GM10266 (cell line): Measurements from ENCODE around the gene PDZD2.

Experiments used
- DNase-seq: peaks from one replicate; pipeline ENCODE4 v3.0.0; 2012; ENCODE audit errors: extremely low spot score
- TF ChIP-seq, protein P1 (sequence below): IDR thresholded peaks from 2 replicates; pipeline ENCODE4 v1.5.1; 2012; ENCODE audit warnings: mild to moderate bottlenecking, low read depth; ENCODE audit not compliant: control insufficient read depth, insufficient read depth; ENCODE audit errors: missing control alignments

The PDZD2 gene

DNA sequence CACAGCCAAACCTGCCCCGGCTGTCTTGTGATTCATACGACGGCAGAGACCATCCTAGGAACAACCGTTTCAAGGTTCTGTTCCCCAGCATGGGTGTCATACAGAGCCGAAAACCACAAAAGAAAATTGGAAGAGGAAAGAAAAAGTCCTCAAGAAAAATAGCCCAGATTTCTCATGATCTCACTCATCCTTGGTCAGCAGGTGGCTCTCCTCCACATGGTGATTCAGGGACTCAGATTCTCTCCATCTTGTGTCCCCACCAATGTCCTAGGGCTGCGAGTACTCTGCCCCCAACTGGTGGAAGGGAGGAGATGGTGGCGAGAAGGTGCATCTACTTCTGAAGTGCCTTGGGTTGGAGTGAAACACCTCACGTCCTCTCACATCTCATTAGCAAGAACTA lies 25.6 kb downstream of the PDZD2 start:
- TF ChIP-seq, protein P1, sequence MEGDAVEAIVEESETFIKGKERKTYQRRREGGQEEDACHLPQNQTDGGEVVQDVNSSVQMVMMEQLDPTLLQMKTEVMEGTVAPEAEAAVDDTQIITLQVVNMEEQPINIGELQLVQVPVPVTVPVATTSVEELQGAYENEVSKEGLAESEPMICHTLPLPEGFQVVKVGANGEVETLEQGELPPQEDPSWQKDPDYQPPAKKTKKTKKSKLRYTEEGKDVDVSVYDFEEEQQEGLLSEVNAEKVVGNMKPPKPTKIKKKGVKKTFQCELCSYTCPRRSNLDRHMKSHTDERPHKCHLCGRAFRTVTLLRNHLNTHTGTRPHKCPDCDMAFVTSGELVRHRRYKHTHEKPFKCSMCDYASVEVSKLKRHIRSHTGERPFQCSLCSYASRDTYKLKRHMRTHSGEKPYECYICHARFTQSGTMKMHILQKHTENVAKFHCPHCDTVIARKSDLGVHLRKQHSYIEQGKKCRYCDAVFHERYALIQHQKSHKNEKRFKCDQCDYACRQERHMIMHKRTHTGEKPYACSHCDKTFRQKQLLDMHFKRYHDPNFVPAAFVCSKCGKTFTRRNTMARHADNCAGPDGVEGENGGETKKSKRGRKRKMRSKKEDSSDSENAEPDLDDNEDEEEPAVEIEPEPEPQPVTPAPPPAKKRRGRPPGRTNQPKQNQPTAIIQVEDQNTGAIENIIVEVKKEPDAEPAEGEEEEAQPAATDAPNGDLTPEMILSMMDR, result peak; percentile 24
- DNase-seq, result peak; percentile 33

DNA sequence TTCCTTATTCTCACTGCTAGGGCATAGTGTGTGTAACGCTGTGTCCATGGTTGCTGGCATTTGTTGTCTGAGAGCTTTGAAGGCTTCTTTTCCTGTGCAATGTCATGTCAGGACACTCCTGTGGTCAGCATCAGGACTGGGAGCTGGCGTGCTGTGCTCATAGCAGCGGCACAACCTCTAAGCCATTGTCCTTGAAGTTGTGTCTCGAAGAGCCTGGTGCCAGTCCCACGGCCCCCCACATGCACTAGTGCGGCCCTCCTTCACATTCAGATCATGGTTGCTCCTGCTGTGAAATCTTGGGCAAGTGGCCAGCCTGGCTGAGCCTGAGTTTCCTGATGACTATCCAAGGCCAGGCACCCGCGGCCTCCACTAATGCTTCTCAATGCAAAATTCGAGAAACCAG lies 32.4 kb downstream of the PDZD2 start:
- no peak for DNase-seq
- TF ChIP-seq, protein P1, result no peak

DNA sequence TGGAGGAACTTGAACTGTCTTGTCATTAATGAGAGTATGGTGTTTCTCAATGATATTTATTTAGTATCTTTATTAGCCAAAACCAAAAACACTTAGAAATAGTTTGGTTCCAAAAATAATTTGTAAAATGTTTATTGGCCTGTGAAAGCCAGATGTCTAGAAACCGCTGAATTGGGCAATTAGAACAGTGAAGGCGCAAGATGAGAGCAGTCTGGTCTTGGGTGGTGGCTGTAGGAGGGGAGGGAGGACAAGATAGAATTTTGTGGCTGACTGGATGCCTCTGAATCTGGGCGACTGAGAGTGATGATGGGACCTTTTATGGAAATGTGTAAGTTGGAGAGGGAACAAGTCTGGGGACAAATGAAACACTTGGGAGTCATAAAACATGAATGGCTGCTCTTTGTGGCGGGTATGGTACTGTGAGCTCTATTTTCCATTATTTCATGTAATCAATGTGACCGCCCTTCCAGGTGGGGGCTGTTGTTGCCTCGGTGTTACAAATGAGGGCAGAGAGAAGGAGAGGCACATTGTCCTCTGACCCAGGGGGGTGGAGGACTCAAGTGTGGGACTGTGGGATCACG lies 35.5 kb downstream of the PDZD2 start:
- TF ChIP-seq, protein P1, result no peak
- DNase-seq, result no peak

DNA sequence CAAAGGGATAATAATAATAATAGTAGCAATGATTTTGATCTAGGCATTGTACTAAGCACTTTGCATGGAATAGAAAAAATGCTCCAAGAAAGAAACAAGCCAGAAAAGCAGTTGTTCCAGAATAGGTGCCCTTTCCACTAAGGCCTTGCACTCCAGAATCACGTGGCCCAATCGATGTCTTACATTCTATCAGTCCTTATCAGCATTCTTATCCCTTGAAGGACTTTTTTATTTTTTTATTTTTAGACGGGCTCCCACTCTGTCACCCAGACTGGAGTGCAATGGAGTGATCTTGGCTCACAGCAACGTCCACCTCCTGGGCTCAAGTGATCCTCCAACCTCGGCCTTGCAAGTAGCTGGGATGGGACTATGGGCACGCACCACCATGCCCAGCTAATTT lies 36.5 kb downstream of the PDZD2 start:
- TF ChIP-seq, protein P1, result no peak
- no peak for DNase-seq

DNA sequence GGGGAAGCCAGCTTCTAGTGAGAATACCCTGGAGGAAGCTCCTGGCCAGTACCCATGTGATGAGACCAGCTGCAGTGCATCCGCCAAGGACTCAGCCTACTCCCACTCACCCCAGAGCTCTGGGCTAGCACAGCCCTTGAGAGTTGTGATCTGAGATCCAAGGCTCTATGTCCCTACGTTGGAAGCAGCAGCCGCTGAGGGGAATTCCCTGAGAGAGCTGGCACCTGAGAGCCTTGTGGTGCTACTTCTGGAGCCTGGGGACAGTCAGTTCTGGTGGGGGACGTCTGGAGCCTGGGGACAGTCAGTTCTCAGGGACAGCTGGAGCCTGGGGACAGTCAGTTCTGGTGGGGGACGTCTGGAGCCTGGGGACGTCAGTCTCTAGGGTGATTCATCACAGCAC lies 39.2 kb downstream of the PDZD2 start:
- TF ChIP-seq, protein P1, result no peak
- DNase-seq, result no peak

DNA sequence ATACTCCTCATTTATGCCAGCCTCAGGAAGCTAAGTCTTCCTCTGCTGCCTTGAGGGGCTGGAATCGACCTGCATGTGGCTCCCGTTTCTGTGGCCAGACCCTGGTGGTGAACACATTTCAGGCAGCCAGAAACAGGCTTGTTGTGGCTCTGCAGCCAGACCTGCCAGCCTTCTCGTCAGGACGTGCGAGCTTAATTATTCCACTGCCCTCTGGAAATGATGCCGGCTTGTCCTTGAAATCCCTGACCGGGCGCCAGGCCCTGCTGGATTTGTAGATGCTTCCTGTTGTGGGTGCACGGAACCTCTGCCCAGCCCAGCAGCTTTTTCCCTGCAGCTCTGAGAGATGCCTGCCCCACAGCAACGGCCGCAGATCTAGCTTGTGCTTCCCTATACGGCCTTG lies 41.6 kb downstream of the PDZD2 start:
- TF ChIP-seq, protein P1, result no peak
- DNase-seq, result no peak

DNA sequence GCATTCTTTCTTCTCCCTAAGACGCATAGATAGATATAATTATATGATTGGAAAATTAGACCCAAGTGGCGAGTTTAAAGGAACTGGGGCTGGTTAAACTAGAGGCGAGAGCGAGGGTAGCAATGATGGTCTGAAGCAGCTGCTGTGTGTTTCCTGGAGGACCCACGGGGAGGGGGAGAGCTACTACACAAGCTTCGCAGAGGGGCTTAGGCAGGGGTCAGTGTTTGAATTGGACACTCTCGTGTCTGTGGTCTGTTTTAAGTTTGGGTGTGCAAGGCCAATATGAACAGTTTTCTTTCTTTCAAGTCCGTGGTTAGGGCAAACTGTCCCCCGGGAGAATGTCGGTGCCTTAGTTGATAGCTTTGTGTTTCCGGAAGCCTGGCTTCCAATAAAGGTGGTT lies 43.1 kb downstream of the PDZD2 start:
- TF ChIP-seq, protein P1, result no peak

More for the DNA sequence above, 43.1 kb downstream of the PDZD2 start:
- DNase-seq, result no peak
